Liver (tissue), 3 donors: ENCODE measurements around the gene TTC38.

ENCODE experiments used
- RAD21 ChIP-seq, 2 donors: IDR thresholded peaks; 2 replicates each; pipeline ENCODE4 v1.6.1; 2016; ENCODE audit warnings: antibody characterized with exemption in 2 of 2, mild to moderate bottlenecking in 2 of 2
- YY1 ChIP-seq: IDR thresholded peaks from 2 replicates; pipeline ENCODE4 v1.6.1; 2016; ENCODE audit warnings: antibody characterized with exemption, mild to moderate bottlenecking
- TF ChIP-seq, protein P1 (sequence below): fragments of 150-350 bp; IDR thresholded peaks from 2 replicates; pipeline ENCODE4 v1.5.1; 2017; ENCODE audit warnings: improper control_type of control experiment, low read depth, low read length; ENCODE audit not compliant: missing input control
- TF ChIP-seq, protein P2 (sequence below): IDR thresholded peaks from 2 replicates; pipeline ENCODE4 v1.6.1; 2016; ENCODE audit warnings: antibody characterized with exemption, mild to moderate bottlenecking
- donor health status: healthy.
- donor health status: healthy.

DNA sequence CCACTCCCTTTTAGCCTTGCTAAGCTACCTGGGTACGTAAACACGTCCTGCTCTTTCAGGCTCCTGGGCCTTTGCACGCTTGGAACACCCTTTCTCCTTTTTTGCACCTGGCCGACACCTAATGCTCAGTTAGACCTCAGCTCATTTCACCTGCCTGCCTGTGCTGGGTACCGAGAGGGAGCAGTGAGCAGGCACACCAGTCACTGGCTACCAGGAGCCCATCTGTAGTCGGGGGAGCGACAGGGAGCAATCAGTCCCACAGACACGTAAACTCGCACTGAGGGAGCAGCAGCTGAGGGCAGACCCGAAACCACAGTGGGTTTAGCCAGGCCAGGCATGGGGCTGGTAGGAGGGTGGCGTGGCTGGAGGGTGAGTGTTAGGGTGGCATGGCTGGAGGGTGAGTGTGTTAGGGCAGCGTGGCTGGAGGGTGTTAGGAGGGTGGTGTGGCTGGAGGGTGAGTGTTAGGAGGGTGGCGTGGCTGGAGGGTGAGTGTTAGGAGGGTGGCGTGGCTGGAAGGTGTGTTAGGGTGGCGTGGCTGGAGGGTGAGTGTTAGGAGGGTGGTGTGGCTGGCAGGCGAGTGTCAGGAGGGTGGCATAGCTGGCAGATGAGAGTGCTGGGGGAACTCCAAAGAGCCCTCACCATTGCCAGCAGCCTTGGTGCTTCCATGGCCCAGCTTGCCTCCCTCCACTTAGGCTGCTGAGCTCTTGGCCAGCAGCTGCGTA is 22.5 kb downstream of the TTC38 start:
- TF ChIP-seq, protein P1, sequence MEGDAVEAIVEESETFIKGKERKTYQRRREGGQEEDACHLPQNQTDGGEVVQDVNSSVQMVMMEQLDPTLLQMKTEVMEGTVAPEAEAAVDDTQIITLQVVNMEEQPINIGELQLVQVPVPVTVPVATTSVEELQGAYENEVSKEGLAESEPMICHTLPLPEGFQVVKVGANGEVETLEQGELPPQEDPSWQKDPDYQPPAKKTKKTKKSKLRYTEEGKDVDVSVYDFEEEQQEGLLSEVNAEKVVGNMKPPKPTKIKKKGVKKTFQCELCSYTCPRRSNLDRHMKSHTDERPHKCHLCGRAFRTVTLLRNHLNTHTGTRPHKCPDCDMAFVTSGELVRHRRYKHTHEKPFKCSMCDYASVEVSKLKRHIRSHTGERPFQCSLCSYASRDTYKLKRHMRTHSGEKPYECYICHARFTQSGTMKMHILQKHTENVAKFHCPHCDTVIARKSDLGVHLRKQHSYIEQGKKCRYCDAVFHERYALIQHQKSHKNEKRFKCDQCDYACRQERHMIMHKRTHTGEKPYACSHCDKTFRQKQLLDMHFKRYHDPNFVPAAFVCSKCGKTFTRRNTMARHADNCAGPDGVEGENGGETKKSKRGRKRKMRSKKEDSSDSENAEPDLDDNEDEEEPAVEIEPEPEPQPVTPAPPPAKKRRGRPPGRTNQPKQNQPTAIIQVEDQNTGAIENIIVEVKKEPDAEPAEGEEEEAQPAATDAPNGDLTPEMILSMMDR, result no peak
- TF ChIP-seq RAD21 (IDR thresholded peaks at IDR 0.05) (no peak), YY1 (no peak)
- TF ChIP-seq, protein P2, sequence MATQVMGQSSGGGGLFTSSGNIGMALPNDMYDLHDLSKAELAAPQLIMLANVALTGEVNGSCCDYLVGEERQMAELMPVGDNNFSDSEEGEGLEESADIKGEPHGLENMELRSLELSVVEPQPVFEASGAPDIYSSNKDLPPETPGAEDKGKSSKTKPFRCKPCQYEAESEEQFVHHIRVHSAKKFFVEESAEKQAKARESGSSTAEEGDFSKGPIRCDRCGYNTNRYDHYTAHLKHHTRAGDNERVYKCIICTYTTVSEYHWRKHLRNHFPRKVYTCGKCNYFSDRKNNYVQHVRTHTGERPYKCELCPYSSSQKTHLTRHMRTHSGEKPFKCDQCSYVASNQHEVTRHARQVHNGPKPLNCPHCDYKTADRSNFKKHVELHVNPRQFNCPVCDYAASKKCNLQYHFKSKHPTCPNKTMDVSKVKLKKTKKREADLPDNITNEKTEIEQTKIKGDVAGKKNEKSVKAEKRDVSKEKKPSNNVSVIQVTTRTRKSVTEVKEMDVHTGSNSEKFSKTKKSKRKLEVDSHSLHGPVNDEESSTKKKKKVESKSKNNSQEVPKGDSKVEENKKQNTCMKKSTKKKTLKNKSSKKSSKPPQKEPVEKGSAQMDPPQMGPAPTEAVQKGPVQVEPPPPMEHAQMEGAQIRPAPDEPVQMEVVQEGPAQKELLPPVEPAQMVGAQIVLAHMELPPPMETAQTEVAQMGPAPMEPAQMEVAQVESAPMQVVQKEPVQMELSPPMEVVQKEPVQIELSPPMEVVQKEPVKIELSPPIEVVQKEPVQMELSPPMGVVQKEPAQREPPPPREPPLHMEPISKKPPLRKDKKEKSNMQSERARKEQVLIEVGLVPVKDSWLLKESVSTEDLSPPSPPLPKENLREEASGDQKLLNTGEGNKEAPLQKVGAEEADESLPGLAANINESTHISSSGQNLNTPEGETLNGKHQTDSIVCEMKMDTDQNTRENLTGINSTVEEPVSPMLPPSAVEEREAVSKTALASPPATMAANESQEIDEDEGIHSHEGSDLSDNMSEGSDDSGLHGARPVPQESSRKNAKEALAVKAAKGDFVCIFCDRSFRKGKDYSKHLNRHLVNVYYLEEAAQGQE, result no peak
